ENCODE results near the gene SPATA7.
A peak's percentile ranks its signal among the peaks of the same experiment; 100 is the strongest.

The SPATA7 gene

GRCh38 chr14:88463318-88463717 is 77.9 kb downstream of the SPATA7 start:
- no peak for TF ChIP-seq TSHZ2 (CRISPR knock-in tag; IDR thresholded peaks at IDR 0.05)
- TF ChIP-seq ZNF565 (CRISPR knock-in tag; conservative IDR thresholded peaks at IDR 0.05; ENCODE audit: low read depth), result no peak
- TF ChIP-seq SNAI2 (CRISPR knock-in tag; IDR thresholded peaks at IDR 0.05), result no peak
- ATAC-seq, result peak; percentile 53; the same call in 1 of the 3 replicates

- TF ChIP-seq SNAI2 (CRISPR knock-in tag; IDR thresholded peaks at IDR 0.05), result no peak
- TF ChIP-seq CSRNP3 (CRISPR knock-in tag; IDR thresholded peaks at IDR 0.05), result no peak
- TF ChIP-seq TCF4 (CRISPR knock-in tag; IDR thresholded peaks at IDR 0.05; ENCODE audit: borderline replicate concordance), result no peak
- TF ChIP-seq ISL1 (CRISPR knock-in tag; IDR thresholded peaks at IDR 0.05), result no peak
- no peak for TF ChIP-seq RARB (CRISPR knock-in tag; IDR thresholded peaks at IDR 0.05)
- no peak for TF ChIP-seq PATZ1 (CRISPR knock-in tag; IDR thresholded peaks at IDR 0.05; ENCODE audit: borderline replicate concordance)
- no peak for TF ChIP-seq ZFP3 (CRISPR knock-in tag; IDR thresholded peaks at IDR 0.05)
- no peak for TF ChIP-seq CREB5 (CRISPR knock-in tag; IDR thresholded peaks at IDR 0.05; ENCODE audit: low read depth)
- no peak for TF ChIP-seq TSHZ2 (CRISPR knock-in tag; IDR thresholded peaks at IDR 0.05)
- no peak for TF ChIP-seq ESRRG (CRISPR knock-in tag; IDR thresholded peaks at IDR 0.05)
- TF ChIP-seq PPARA (CRISPR knock-in tag; IDR thresholded peaks at IDR 0.05; ENCODE audit: borderline replicate concordance), result no peak
- TF ChIP-seq ARNTL (CRISPR knock-in tag; IDR thresholded peaks at IDR 0.05; ENCODE audit: borderline replicate concordance, low read depth), result no peak
- TF ChIP-seq POU6F1 (CRISPR knock-in tag; IDR thresholded peaks at IDR 0.05; ENCODE audit: borderline replicate concordance, low read depth), result no peak
- TF ChIP-seq ZNF8 (CRISPR knock-in tag; IDR thresholded peaks at IDR 0.05), result no peak
- no peak for TF ChIP-seq TOX (CRISPR knock-in tag; IDR thresholded peaks at IDR 0.05; ENCODE audit: borderline replicate concordance)
- no peak for TF ChIP-seq ZC3H10 (CRISPR knock-in tag; IDR thresholded peaks at IDR 0.05)
- TF ChIP-seq ZNF565 (CRISPR knock-in tag; conservative IDR thresholded peaks at IDR 0.05; ENCODE audit: low read depth), result no peak
- no peak for TF ChIP-seq BACH2 (CRISPR knock-in tag; IDR thresholded peaks at IDR 0.05; ENCODE audit: borderline replicate concordance)
Observed at GRCh38 chr14:88468406-88468805, 82.9 kb downstream of the SPATA7 start.

More at GRCh38 chr14:88468406-88468805, 82.9 kb downstream of the SPATA7 start:
- ATAC-seq, result no peak
